HepG2 (cell line): Measurements from ENCODE around the gene EFNA3. TPM values are rescaled to one million over a fixed set of nuclear protein-coding genes. Genes with fewer than 3 reads are reported as not detected.

Experiments
- ATAC-seq: fragments of 200-7000 bp; cut with Tn5 transposase; 3 replicates; pipeline ENCODE4 v1.9.1; 2020; ENCODE audit warnings: mild to moderate bottlenecking, moderate library complexity
- BruUV-seq: library from RNA; stranded (reverse); fragments of 400-500 nt; replicated peaks from 2 replicates; lab custom pipeline; 2021; lab: Mats Ljungman, UMichigan
- CTCF ChIA-PET: fragments of 300-600 bp; formaldehyde crosslinking; extraction: SDS; loops from one replicate; lab custom pipeline; 2021; ENCODE audit warnings: low total read pairs, inconsistent platforms, low intra/inter-chr PET ratio; lab: Yijun Ruan, JAX
- POLR2A ChIA-PET: fragments of 350-600 bp; sonication (Branson Sonifier 250); formaldehyde crosslinking; loops from one replicate; lab custom pipeline; 2020; ENCODE audit warnings: antibody characterized with exemption, inconsistent platforms; lab: Yijun Ruan, JAX
- DNase-seq: peaks from one replicate; pipeline ENCODE4 v3.0.0-alpha.2; 2015; ENCODE audit warnings: low spot score
- FAIRE-seq: peaks from 3 replicates; lab custom pipeline; 2011; peaks lifted over from hg19 to GRCh38; lab: Jason Lieb, UNC
- H2AFZ ChIP-seq: one replicate; pipeline ENCODE4 v1.6.1; 2011; ENCODE audit warnings: low read length, inconsistent platforms
- H3K27ac ChIP-seq: fragments of 300-600 bp; 3 replicates; pipeline ENCODE4 v1.8.0; 2011; ENCODE audit warnings: mixed run types, mild to moderate bottlenecking, mixed read lengths, low read length, inconsistent platforms; ENCODE audit not compliant: insufficient read depth; ENCODE audit errors: extremely low read length
- H3K27me3 ChIP-seq, 2 experiments: fragments of 200-600 bp in 1 of 2; 2 replicates in 1 of 2; 3 replicates in 1 of 2; pipeline versions ENCODE4 v1.6.0 to v1.8.0; 2011; ENCODE audit warnings: low read length in 2 of 2, mild to moderate bottlenecking in 2 of 2, moderate library complexity in 2 of 2, inconsistent platforms in 1 of 2; ENCODE audit not compliant: insufficient read depth in 2 of 2, control insufficient read depth in 1 of 2
- H3K36me3 ChIP-seq, 2 experiments: fragments of 200-600 bp in 1 of 2; replicated peaks in 1 of 2; 2 replicates in 1 of 2; 3 replicates in 1 of 2; pipeline versions ENCODE4 v1.5.1 to v1.8.0; 2011; ENCODE audit warnings: low read length in 2 of 2, inconsistent platforms in 1 of 2; ENCODE audit not compliant: insufficient read depth in 2 of 2, control insufficient read depth in 1 of 2
- H3K4me1 ChIP-seq: 2 replicates; pipeline ENCODE4 v1.5.1; 2012; ENCODE audit warnings: low read length, inconsistent platforms; ENCODE audit not compliant: insufficient read depth
- H3K4me2 ChIP-seq: 2 replicates; pipeline ENCODE4 v1.6.0; 2011; ENCODE audit warnings: low read depth, low read length, inconsistent platforms
- H3K4me3 ChIP-seq, 3 experiments: fragments of 200-600 bp in 1 of 3; sonication (generic), shearing (Covaris generic) in 1 of 3; replicated peaks in 1 of 3; 2 replicates each; pipeline ENCODE4 v1.5.1; 2011 to 2016; ENCODE audit warnings: low read length in 3 of 3, inconsistent platforms in 2 of 3, low read depth in 2 of 3, mild to moderate bottlenecking in 2 of 3, control low read depth in 1 of 3, mixed read lengths in 1 of 3; ENCODE audit not compliant: insufficient read depth in 1 of 3
- H3K79me2 ChIP-seq: one replicate; pipeline ENCODE4 v1.6.1; 2011; ENCODE audit warnings: low read length, inconsistent platforms; ENCODE audit not compliant: insufficient read depth
- H3K9ac ChIP-seq: 2 replicates; pipeline ENCODE4 v1.6.0; 2011; ENCODE audit warnings: mild to moderate bottlenecking, low read depth, low read length, inconsistent platforms; ENCODE audit not compliant: insufficient read depth
- H3K9me3 ChIP-seq: 2 replicates; pipeline ENCODE4 v1.5.1; 2012; ENCODE audit warnings: mild to moderate bottlenecking, low read length
- H4K20me1 ChIP-seq: 2 replicates; pipeline ENCODE4 v1.6.0; 2011; ENCODE audit warnings: inconsistent platforms, mild to moderate bottlenecking, low read length, moderate library complexity; ENCODE audit not compliant: insufficient read depth
- ARNTL ChIP-seq: sonication (generic); formaldehyde crosslinking; IDR thresholded peaks from 2 replicates; pipeline ENCODE4 v1.4.0; 2020; ENCODE audit warnings: mild to moderate bottlenecking, missing genetic modification reagents
- NFATC3 ChIP-seq: sonication (generic); formaldehyde crosslinking; IDR thresholded peaks from 2 replicates; pipeline ENCODE4 v1.5.1; 2020; ENCODE audit warnings: mild to moderate bottlenecking, missing genetic modification reagents
- ZBTB8A ChIP-seq: sonication (generic); formaldehyde crosslinking; IDR thresholded peaks from 2 replicates; pipeline ENCODE4 v1.4.0; 2020; ENCODE audit warnings: mild to moderate bottlenecking, low read depth, missing genetic modification reagents, borderline replicate concordance
- ZEB1 ChIP-seq: IDR thresholded peaks from 2 replicates; pipeline ENCODE4 v1.6.1; 2012; ENCODE audit warnings: mild to moderate bottlenecking, low read depth, inconsistent platforms; ENCODE audit not compliant: insufficient replicate concordance
- ZNF263 ChIP-seq: sonication (generic); formaldehyde crosslinking; IDR thresholded peaks from 2 replicates; pipeline ENCODE4 v1.4.0; 2020; ENCODE audit warnings: missing genetic modification reagents
- ZNF333 ChIP-seq: sonication (generic); formaldehyde crosslinking; IDR thresholded peaks from 2 replicates; pipeline ENCODE4 v1.4.0; 2020; ENCODE audit warnings: mild to moderate bottlenecking, missing genetic modification reagents, borderline replicate concordance
- ZNF567 ChIP-seq: sonication (generic); formaldehyde crosslinking; IDR thresholded peaks from 2 replicates; pipeline ENCODE4 v1.8.1; 2023; ENCODE audit warnings: mild to moderate bottlenecking, missing genetic modification reagents, borderline replicate concordance
- ZNF572 ChIP-seq: sonication (generic); formaldehyde crosslinking; IDR thresholded peaks from 2 replicates; pipeline ENCODE4 v1.5.1; 2020; ENCODE audit warnings: mild to moderate bottlenecking, missing genetic modification reagents
- whole genome bisulfite sequencing: methylation state at CpG from one replicate; pipeline ENCODE4 v1.1.6; 2017; ENCODE audit warnings: low lambda C conversion rate; 5-methylcytosine and 5-hydroxymethylcytosine counted together
- in situ Hi-C: cut with HindIII; loops from 2 replicates; pipeline ENCODE4 v1.10.0; 2017; ENCODE audit warnings: low pct_unique_long_range_greater_than_20kb; ENCODE audit not compliant: extremely low pct_ligation_motif_present
- intact Hi-C: fragments of 100-400 bp; cut with micrococcal nuclease; formaldehyde crosslinking; loops from one replicate; pipeline ENCODE4 v1.10.0; 2022; ENCODE audit not compliant: unreplicated experiment
- polyA plus RNA-seq, 8 experiments: library from polyadenylated mRNA; depleted of rRNA in 3 of 8; stranded (reverse) in 7 of 8; unstranded in 1 of 8; fragments of >200 nt; fragmentation: Illumina TruSeq in 4 of 8; extraction: Trizol in 4 of 8; gene quantifications; 2 replicates each; pipeline versions ENCODE4 v1.2.1 to v1.2.3, GENCODE V29; 2011 to 2016; ENCODE audit warnings: low read depth in 4 of 8, missing spikeins in 1 of 8, mixed read lengths in 1 of 8; ENCODE audit not compliant: insufficient read depth in 1 of 8
- total RNA-seq, 5 experiments: library from RNA; depleted of rRNA; stranded (reverse); fragments of >200 nt; fragmentation: Illumina TruSeq; extraction: Trizol; gene quantifications; 2 replicates each; pipeline ENCODE4 v1.2.3, GENCODE V29; 2016; ENCODE audit warnings: low read depth in 1 of 5

EFNA3 gene
- total and polyA plus RNA-seq, 2 of the 13 experiments (the other 11 are each of a cell fraction or from before 2014, with no cell fraction given) = 1.0 to 5.7 TPM

DNA sequence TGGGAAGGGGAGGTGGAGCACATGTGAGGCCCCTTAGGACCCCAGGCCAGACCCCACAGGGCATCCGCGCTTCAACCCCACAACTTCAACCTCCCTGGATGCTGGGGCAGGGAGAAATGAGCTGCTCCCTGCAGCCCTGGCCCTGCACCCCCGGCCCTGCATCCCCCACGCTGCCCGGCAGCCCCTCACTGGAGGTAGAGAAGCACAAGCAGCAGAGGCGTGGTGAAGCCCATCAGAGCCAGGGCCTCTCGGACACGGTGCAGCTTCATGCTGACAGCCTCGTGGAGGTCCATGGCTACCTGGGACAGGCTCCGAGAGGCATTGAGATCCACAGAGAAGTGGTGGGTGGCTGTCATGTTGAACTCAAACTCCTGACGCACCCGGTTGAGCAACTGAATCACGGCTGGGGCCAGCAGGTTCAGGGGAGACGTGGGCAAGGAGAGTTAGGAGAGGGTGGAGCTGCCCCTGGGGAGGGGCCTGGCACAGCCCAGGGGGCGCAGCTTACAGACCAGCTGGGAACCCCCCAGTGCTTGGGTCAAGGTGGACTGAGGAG is 48.3 kb upstream of the EFNA3 start:
- 0% methylated on average over 4 of the region's 15 CpGs for WGBS
- peak; percentile 30 for ATAC-seq
- no TSS peak for BruUV-seq
- ChIA-PET POLR2A (no interaction called here), CTCF (no interaction called here)
- FAIRE-seq = no peak
- no peak overlapping the region for H3K27ac ChIP-seq
- no peak overlapping the region for H3K4me2 ChIP-seq
- H3K9me3 ChIP-seq = no peaks in the 10 kb centered on the region
- no peak overlapping the region; a peak in 1 of 6 replicates for H3K4me3 ChIP-seq
- no peak overlapping the region for H2AFZ ChIP-seq
- no peaks in the 10 kb centered on the region for H4K20me1 ChIP-seq
- H3K27me3 ChIP-seq = peaks cover 7 to 50% of the 10 kb centered on the region in 2 experiments
- H3K36me3 ChIP-seq = no peaks in the 10 kb centered on the region
- intact Hi-C loops = no loop called here
- no peak for DNase-seq
- in situ Hi-C loops = no loop called here
- H3K4me1 ChIP-seq = peaks cover 42% of the 10 kb centered on the region
- no peak for TF ChIP-seq NFATC3
- TF ChIP-seq ZNF333 (CRISPR knock-in tag) = no peak
- TF ChIP-seq ZBTB8A = no peak
- TF ChIP-seq ZEB1 = no peak
- H3K79me2 ChIP-seq = no peaks in the 10 kb centered on the region
- H3K9ac ChIP-seq = no peak overlapping the region

- CTCF ChIA-PET = no interaction called here
These were observed 47.7 kb upstream of the EFNA3 start for GRCh38 chr1:155030899-155031298.

More at GRCh38 chr1:155030899-155031298, 47.7 kb upstream of the EFNA3 start:
- H3K4me3 ChIP-seq = no peak overlapping the region
- peaks cover 7 to 51% of the 10 kb centered on the region in 2 experiments for H3K27me3 ChIP-seq
- ATAC-seq = peak; percentile 6; the same call in 2 of the 3 replicates
- H3K9me3 ChIP-seq = no peaks in the 10 kb centered on the region
- in situ Hi-C loops (no loop called here), intact Hi-C loops (no loop called here)
- no peak overlapping the region for H3K4me2 ChIP-seq
- BruUV-seq = no TSS peak
- no peak overlapping the region for H3K27ac ChIP-seq
- H3K9ac ChIP-seq = no peak overlapping the region
- H3K79me2 ChIP-seq = no peaks in the 10 kb centered on the region
- no peak for FAIRE-seq
- WGBS = 49% methylated on average over 9 of the region's 11 CpGs
- POLR2A ChIA-PET = no interaction called here
- no peaks in the 10 kb centered on the region for H3K36me3 ChIP-seq
- no peaks in the 10 kb centered on the region for H4K20me1 ChIP-seq
- H3K4me1 ChIP-seq = peaks cover 36% of the 10 kb centered on the region
- no peak overlapping the region for H2AFZ ChIP-seq
- no peak for TF ChIP-seq ARNTL
- no peak for TF ChIP-seq ZNF572
- no peak for TF ChIP-seq ZNF567 (CRISPR knock-in tag)
- peak; percentile 86 for TF ChIP-seq ZNF263 (CRISPR knock-in tag)
- TF ChIP-seq, all 625 proteins: peak for 1
- DNase-seq = no peak
